Liver (tissue), 3 donors: ENCODE results near the gene PLCXD3.

Source experiments
- CTCF ChIP-seq: fragments of 150-350 bp; IDR thresholded peaks from 2 replicates; pipeline ENCODE4 v1.5.1; 2017; ENCODE audit warnings: improper control_type of control experiment, low read depth, low read length; ENCODE audit not compliant: missing input control
- RAD21 ChIP-seq, 2 donors: IDR thresholded peaks; 2 replicates each; pipeline ENCODE4 v1.6.1; 2016; ENCODE audit warnings: antibody characterized with exemption in 2 of 2, mild to moderate bottlenecking in 2 of 2
- TF ChIP-seq, protein P1 (sequence below): IDR thresholded peaks from 2 replicates; pipeline ENCODE4 v1.6.1; 2016; ENCODE audit warnings: antibody characterized with exemption
- TF ChIP-seq, protein P2 (sequence below): IDR thresholded peaks from 2 replicates; pipeline ENCODE4 v1.6.1; 2016; ENCODE audit warnings: antibody characterized with exemption
- donor health status: healthy.
- donor health status: healthy.

GRCh38 chr5:41345295-41345694 lies 165.1 kb downstream of the PLCXD3 start:
- TF ChIP-seq CTCF (no peak), RAD21 (IDR thresholded peaks at IDR 0.05) (no peak)
- TF ChIP-seq, protein P1, sequence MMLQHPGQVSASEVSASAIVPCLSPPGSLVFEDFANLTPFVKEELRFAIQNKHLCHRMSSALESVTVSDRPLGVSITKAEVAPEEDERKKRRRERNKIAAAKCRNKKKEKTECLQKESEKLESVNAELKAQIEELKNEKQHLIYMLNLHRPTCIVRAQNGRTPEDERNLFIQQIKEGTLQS: no peak
- TF ChIP-seq, protein P2, sequence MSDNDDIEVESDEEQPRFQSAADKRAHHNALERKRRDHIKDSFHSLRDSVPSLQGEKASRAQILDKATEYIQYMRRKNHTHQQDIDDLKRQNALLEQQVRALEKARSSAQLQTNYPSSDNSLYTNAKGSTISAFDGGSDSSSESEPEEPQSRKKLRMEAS: no peak
